ENCODE measurements around the gene RGS16. TPM values are rescaled to one million over a fixed set of nuclear protein-coding genes. Genes with fewer than 3 reads are reported as not detected.
A peak's percentile ranks its signal among the peaks of the same experiment; 100 is the strongest.

RGS16 gene
- total and polyA plus RNA-seq, 7 donors = 0.72 to 22.5 (median 1.8) TPM

DNA sequence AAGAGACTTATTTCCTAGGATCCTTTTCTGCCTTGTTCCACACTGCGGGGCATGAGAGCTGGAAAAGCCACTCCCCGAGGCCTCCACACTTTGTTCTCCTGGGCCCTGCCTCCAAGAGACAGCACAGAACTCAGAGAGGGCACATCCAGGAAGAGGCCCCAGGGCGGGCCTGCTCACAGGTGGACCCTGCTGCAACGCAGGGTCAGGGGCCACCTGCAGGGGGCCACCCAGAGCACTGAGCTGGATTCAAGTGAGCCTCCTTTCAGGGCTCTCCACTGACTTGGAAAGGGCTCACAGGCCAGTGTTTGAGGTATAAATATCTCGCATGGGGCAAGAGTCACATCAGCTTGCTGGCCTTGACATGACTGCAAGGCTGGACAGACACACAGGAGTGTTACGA is 4.8 kb downstream of the RGS16 start:
- no peak for DNase-seq
- intact Hi-C loops (cut with DNase I) = loop anchor here (5.0 to 10.0 kb wide), 3 partner anchors 512 to 1035 kb away; partner anchors contain the start of gene ARPC5 (in 1 of the 2)
- TF ChIP-seq, protein P1, sequence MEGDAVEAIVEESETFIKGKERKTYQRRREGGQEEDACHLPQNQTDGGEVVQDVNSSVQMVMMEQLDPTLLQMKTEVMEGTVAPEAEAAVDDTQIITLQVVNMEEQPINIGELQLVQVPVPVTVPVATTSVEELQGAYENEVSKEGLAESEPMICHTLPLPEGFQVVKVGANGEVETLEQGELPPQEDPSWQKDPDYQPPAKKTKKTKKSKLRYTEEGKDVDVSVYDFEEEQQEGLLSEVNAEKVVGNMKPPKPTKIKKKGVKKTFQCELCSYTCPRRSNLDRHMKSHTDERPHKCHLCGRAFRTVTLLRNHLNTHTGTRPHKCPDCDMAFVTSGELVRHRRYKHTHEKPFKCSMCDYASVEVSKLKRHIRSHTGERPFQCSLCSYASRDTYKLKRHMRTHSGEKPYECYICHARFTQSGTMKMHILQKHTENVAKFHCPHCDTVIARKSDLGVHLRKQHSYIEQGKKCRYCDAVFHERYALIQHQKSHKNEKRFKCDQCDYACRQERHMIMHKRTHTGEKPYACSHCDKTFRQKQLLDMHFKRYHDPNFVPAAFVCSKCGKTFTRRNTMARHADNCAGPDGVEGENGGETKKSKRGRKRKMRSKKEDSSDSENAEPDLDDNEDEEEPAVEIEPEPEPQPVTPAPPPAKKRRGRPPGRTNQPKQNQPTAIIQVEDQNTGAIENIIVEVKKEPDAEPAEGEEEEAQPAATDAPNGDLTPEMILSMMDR (IDR thresholded peaks at IDR 0.05) = peak; percentile 17
- WGBS, 3 donors = 64 to 74% (median 65%) methylated on average over 6 of the region's 6 CpGs
- H3K36me3 ChIP-seq (ENCODE audit: insufficient read depth in 1 of 2, low read depth in 1 of 2) = peaks cover 0 to 22% of the 10 kb centered on the region in 2 donors
- peak in 1 of 4 donors; percentile 4 for ATAC-seq
- H3K9me3 ChIP-seq = no peaks in the 10 kb centered on the region
- H3K4me3 ChIP-seq = no peak overlapping the region
- H3K27ac ChIP-seq = no peak overlapping the region
- peaks cover 22% of the 10 kb centered on the region for H3K4me1 ChIP-seq
- H3K27me3 ChIP-seq (ENCODE audit: insufficient read depth in 3 of 3, low read length in 2 of 3) = no peaks in the 10 kb centered on the region

DNA sequence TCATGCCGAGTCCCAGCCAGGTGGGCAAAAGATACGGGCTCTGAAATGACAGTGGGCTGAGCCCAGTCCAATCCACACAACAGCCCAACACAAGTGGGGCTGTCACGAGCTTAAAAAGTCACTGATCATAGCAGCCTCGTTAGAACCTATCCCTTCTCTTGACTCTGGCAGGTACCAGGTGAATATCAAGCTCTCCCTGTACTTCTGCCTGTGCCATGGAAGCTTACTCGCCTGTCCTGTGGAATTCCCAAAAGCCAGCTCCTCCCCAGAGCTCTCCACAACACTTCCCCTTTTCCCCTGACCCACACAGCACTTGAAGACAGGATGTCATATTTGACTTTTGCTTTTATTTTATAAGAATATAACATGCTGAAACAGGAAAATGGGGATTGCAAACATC is 5.9 kb downstream of the RGS16 start:
- ATAC-seq = no peak
- no peaks in the 10 kb centered on the region for H3K27me3 ChIP-seq (ENCODE audit: insufficient read depth in 3 of 3, low read length in 2 of 3)
- no peak for DNase-seq
- H3K9me3 ChIP-seq = no peaks in the 10 kb centered on the region
- H3K36me3 ChIP-seq (ENCODE audit: insufficient read depth in 1 of 2, low read depth in 1 of 2) = peaks cover 0 to 22% of the 10 kb centered on the region in 2 donors
- WGBS, 3 donors = 74 to 83% (median 81%) methylated on average over 5 of the region's 5 CpGs
- H3K4me1 ChIP-seq = peaks cover 14% of the 10 kb centered on the region
- H3K27ac ChIP-seq = no peak overlapping the region
- TF ChIP-seq, protein P1 (IDR thresholded peaks at IDR 0.05) = no peak
- intact Hi-C loops (cut with DNase I) = loop anchor here (5.0 to 10.0 kb wide), 3 partner anchors 511 to 1037 kb away; partner anchors contain the start of gene ARPC5 (in 1 of the 2)
- H3K4me3 ChIP-seq = no peak overlapping the region

DNA sequence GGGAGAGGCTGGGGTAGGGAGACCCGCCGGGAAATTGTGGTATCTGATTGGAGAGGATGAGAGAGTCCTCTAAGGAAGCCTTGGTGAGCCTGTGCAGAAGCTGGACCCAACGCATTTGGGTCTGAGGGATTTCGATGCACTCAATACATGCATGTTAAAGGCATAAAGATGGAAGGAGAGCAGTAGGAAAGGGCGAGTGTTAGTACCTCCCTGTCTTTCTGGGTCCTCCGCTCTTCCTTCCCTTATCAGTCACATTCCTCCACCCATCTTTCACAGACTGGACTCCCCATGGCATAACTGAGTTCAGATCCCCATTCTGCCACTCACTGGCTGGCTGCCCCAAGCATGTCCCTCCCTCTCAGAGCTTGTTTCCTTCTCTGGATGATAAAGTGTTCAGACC is 7.3 kb downstream of the RGS16 start:
- H3K4me3 ChIP-seq = no peak overlapping the region
- no peak overlapping the region for H3K27ac ChIP-seq
- peaks cover 0 to 22% of the 10 kb centered on the region in 2 donors for H3K36me3 ChIP-seq (ENCODE audit: insufficient read depth in 1 of 2, low read depth in 1 of 2)
- TF ChIP-seq, protein P1 (IDR thresholded peaks at IDR 0.05) = no peak
- intact Hi-C loops (cut with DNase I) = loop anchor here (5.0 to 10.0 kb wide), 3 partner anchors 510 to 1038 kb away; partner anchors contain the start of gene ARPC5 (in 1 of the 2)
- 85 to 88% (median 87%) methylated on average over 6 of the region's 6 CpGs for WGBS, 3 donors
- no peaks in the 10 kb centered on the region for H3K9me3 ChIP-seq
- ATAC-seq (no peak), DNase-seq (no peak)
- H3K4me1 ChIP-seq = peaks cover 13% of the 10 kb centered on the region
- no peaks in the 10 kb centered on the region for H3K27me3 ChIP-seq (ENCODE audit: insufficient read depth in 3 of 3, low read length in 2 of 3)

DNA sequence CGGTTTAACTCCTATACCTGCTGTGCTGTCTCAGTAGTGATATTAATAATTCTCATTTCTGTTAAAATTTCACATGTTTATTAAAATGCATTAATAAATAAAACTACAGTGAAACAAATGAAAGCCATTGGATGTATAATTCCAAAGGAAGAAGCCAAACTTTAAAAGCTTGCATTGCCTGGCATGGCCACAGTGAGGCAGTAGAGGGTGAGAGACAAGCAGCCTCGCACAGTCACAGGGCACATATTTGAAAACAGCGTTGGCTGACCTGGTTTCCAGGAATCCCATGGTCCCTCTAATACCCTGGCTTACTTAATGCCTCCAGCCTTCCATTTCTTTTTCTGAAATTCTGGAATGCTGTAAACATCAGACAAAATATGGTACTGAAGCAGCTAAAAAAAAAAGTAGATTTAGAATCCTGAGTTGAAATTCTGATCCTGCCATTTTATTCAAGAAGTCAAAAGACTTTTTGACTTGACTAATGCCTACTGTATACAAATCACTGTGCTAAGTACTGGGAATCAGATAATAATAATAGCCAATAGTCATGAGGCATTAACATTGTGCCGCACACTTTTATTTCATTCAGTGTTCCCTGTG is 8.4 kb downstream of the RGS16 start:
- TF ChIP-seq, protein P1 (IDR thresholded peaks at IDR 0.05) = peak; percentile 81
- H3K27me3 ChIP-seq (ENCODE audit: insufficient read depth in 3 of 3, low read length in 2 of 3) = no peaks in the 10 kb centered on the region
- ATAC-seq (peak; percentile 76 to 89 (median 84)), DNase-seq (peak; percentile 68 to 77)
- H3K9me3 ChIP-seq = no peaks in the 10 kb centered on the region
- peaks cover 0 to 18% of the 10 kb centered on the region in 2 donors for H3K36me3 ChIP-seq (ENCODE audit: insufficient read depth in 1 of 2, low read depth in 1 of 2)
- 36 to 40% (median 38%) methylated on average over 4 of the region's 4 CpGs for WGBS, 3 donors
- H3K27ac ChIP-seq = no peak overlapping the region
- intact Hi-C loops (cut with DNase I) = loop anchor here (5.0 to 10.0 kb wide), 3 partner anchors 508 to 1039 kb away; partner anchors contain the start of gene ARPC5 (in 1 of the 2)
- peaks cover 8% of the 10 kb centered on the region for H3K4me1 ChIP-seq
- H3K4me3 ChIP-seq = no peak overlapping the region
